ENCODE results near the gene UBA6. TPM values are rescaled to one million over a fixed set of nuclear protein-coding genes. Genes with fewer than 3 reads are reported as not detected.

UBA6 gene
- total and polyA plus RNA-seq, 9 of the 15 experiments (the other 6 are each of a cell fraction or from before 2014, with no cell fraction given) = 22.9 to 139 (median 94.6) TPM

GRCh38 chr4:67700738-67701516 lies at the start of gene UBA6 (continued):
- TF ChIP-seq ZHX1 (conservative IDR thresholded peaks at IDR 0.05; ENCODE audit: low read length) (no peak), ZBTB12 (CRISPR knock-in tag; IDR thresholded peaks at IDR 0.05) (no peak), ATF3 (IDR thresholded peaks at IDR 0.05) (peak; percentile 27; the same call in 1 of the 2 replicates), ATF3 (CRISPR knock-in tag; conservative IDR thresholded peaks at IDR 0.05) (no peak), ZSCAN32 (CRISPR knock-in tag; IDR thresholded peaks at IDR 0.05) (no peak), TCF3 (CRISPR knock-in tag; IDR thresholded peaks at IDR 0.05) (peak; percentile 1; the same call in 1 of the 2 replicates), POLR2G (IDR thresholded peaks at IDR 0.05; ENCODE audit: low read depth, low read length) (peak; percentile 87), SREBF2 (CRISPR knock-in tag; IDR thresholded peaks at IDR 0.05) (no peak), CXXC5 (CRISPR knock-in tag; IDR thresholded peaks at IDR 0.05) (peak; percentile 59), NCOA1 (IDR thresholded peaks at IDR 0.05; ENCODE audit: low read depth) (peak; percentile 63; the same call in 1 of the 2 replicates), ZFP30 (CRISPR knock-in tag; IDR thresholded peaks at IDR 0.05; ENCODE audit: borderline replicate concordance) (no peak), TAF15 (IDR thresholded peaks at IDR 0.05; ENCODE audit: low read depth, low read length) (no peak), MCM5 (IDR thresholded peaks at IDR 0.05; ENCODE audit: low read depth) (no peak), CTBP1 (IDR thresholded peaks at IDR 0.05; ENCODE audit: borderline replicate concordance) (peak; percentile 88), PRPF4 (IDR thresholded peaks at IDR 0.05; ENCODE audit: insufficient read depth, low read depth, low read length, poor library complexity, severe bottlenecking) (no peak), ESRRA (IDR thresholded peaks at IDR 0.05; ENCODE audit: borderline replicate concordance, low read depth) (no peak), MXI1 (IDR thresholded peaks at IDR 0.05; ENCODE audit: low read depth, low read length) (peak; percentile 82), SRF (CRISPR knock-in tag; IDR thresholded peaks at IDR 0.05) (no peak), ZNF551 (CRISPR knock-in tag; IDR thresholded peaks at IDR 0.05) (no peak), ZNF143 (CRISPR knock-in tag; IDR thresholded peaks at IDR 0.05) (peak; percentile 49; the same call in 1 of the 2 replicates), RBM15 (IDR thresholded peaks at IDR 0.05; ENCODE audit: insufficient read depth, low read length) (no peak), EHMT2 (IDR thresholded peaks at IDR 0.05) (no peak), GTF2B (IDR thresholded peaks at IDR 0.05; ENCODE audit: extremely low read depth, insufficient read length) (no peak), RFX5 (IDR thresholded peaks at IDR 0.05; ENCODE audit: low read depth, low read length) (no peak)

All from K562 (cell line).